Ovary (tissue), 10 donors: ENCODE results near the gene LARGE2. TPM values are rescaled to one million over a fixed set of nuclear protein-coding genes. Genes with fewer than 3 reads are reported as not detected.
A peak's percentile ranks its signal among the peaks of the same experiment; 100 is the strongest.

Experiments
- DNase-seq, 5 donors: peaks; one replicate each; pipeline ENCODE4 v3.0.0-alpha.2; 2019 to 2020
- H3K27ac ChIP-seq, 2 donors: fragments of 200-600 bp; one replicate each; pipeline versions ENCODE4 v1.5.1 to v1.8.0; 2019 to 2022
- H3K27me3 ChIP-seq: fragments of 200-600 bp; one replicate; pipeline ENCODE4 v1.8.0; 2022
- H3K36me3 ChIP-seq: fragments of 200-600 bp; sonication (generic); one replicate; pipeline ENCODE4 v1.5.1; 2019
- H3K4me1 ChIP-seq: one replicate; pipeline ENCODE4 v1.8.1; 2013; ENCODE audit warnings: mild to moderate bottlenecking, moderate library complexity; ENCODE audit not compliant: insufficient read depth
- H3K4me3 ChIP-seq: fragments of 200-600 bp; sonication (generic); one replicate; pipeline ENCODE4 v1.5.1; 2017
- H3K9me3 ChIP-seq, 2 donors: fragments of 200-600 bp in 1 of 2; sonication (generic) in 1 of 2; one replicate each; pipeline versions ENCODE4 v1.5.1 to v1.8.1; 2013 to 2019; ENCODE audit warnings: mild to moderate bottlenecking in 1 of 2, moderate library complexity in 1 of 2
- EP300 ChIP-seq: sonication (generic); formaldehyde crosslinking; IDR thresholded peaks from one replicate; pipeline ENCODE4 v1.6.1; 2017; ENCODE audit warnings: antibody characterized with exemption
- POLR2A ChIP-seq: fragments of 450-650 bp; IDR thresholded peaks from one replicate; pipeline ENCODE4 v1.6.1; 2017; ENCODE audit warnings: antibody characterized with exemption, mild to moderate bottlenecking, moderate library complexity
- WGBS, 3 donors: extraction: QIAGEN DNeasy Blood & Tissue Kit in 1 of 3; methylation state at CpG; one replicate each; pipeline versions ENCODE4 v1.1.5 to v1.1.7; 2013 to 2017; 5-methylcytosine and 5-hydroxymethylcytosine counted together
- intact Hi-C, 4 donors: fragments of 100-400 bp; cut with DNase I; formaldehyde crosslinking; loops; one replicate each; pipeline versions ENCODE4 v1.11.0 to v1.15.1; 2022 to 2023
- long read RNA-seq, 3 donors: library from polyadenylated mRNA in 2 of 3; unstranded in 2 of 3; transcript quantifications; one replicate each; pipeline ENCODE4 v2.0.0 and lab custom pipeline, GENCODE V29; 2021 to 2026
- polyA plus RNA-seq, 2 donors: library from polyadenylated mRNA; stranded (reverse); fragments of 200-250 nt in 1 of 2; fragments of 350-450 nt in 1 of 2; fragmentation: Illumina TruSeq in 1 of 2; extraction: RNeasy Lipid Tissue Mini Kit (QIAGEN cat#74804) in 1 of 2; gene quantifications; one replicate each; pipeline ENCODE4 v1.2.3, GENCODE V29; 2013 to 2014
- total RNA-seq, 7 donors: library from RNA; depleted of rRNA in 2 of 7; stranded (reverse); fragments of >200 nt in 2 of 7; fragmentation: NEBNext Ultra II Directional in 3 of 7; extraction: Animal tissue kit (Norgen Biotek cat#: 25700) in 3 of 7; gene quantifications; one replicate each; pipeline versions ENCODE4 v1.1.0 to v1.2.4, GENCODE V29; 2016 to 2023
- TF ChIP-seq, protein P1 (sequence below), 3 donors: fragments of 450-650 bp in 2 of 3; fragments of 200-600 bp in 1 of 3; IDR thresholded peaks; one replicate each; pipeline versions ENCODE4 v1.5.1 to v1.8.0; 2016 to 2022; ENCODE audit warnings: antibody characterized with exemption in 3 of 3, mild to moderate bottlenecking in 1 of 3
- donor health status: DM: no; HTN: no; CAD: no; lungs with moderate emphysema.
- donor health status: DM: no; HTN: no; CAD: no.
- donor health status: Bipolar disorder and iron deficiency.
- donor health status: DM: yes; HTN: yes; CAD: no.
- donor health status: DM: no; HTN: no; CAD: no.
- donor health status: DM: yes; HTN: yes; CAD: no.

The LARGE2 gene
- total RNA-seq (1 to 10 TPM; 1.4 to 8.0 (median 5.2) TPM), polyA plus RNA-seq (1 to 10 TPM in 1 of 2 donors, under 1 TPM in 1; 0.42 to 2.5 TPM)
- long read RNA-seq, donor 1, partial matches to known transcripts = 0 of 3 reads
- long read RNA-seq, donor 1, other reads (novel, unspliced or antisense) = 3 of 3 reads
- long read RNA-seq, donor 2, partial matches to known transcripts = 7 of 7 reads
- long read RNA-seq, donor 2, other reads (novel, unspliced or antisense) = 0 of 7 reads
- long read RNA-seq, donor 3, partial matches to known transcripts = 4 of 13 reads
- long read RNA-seq, donor 3, other reads (novel, unspliced or antisense) = 7 of 13 reads

DNA sequence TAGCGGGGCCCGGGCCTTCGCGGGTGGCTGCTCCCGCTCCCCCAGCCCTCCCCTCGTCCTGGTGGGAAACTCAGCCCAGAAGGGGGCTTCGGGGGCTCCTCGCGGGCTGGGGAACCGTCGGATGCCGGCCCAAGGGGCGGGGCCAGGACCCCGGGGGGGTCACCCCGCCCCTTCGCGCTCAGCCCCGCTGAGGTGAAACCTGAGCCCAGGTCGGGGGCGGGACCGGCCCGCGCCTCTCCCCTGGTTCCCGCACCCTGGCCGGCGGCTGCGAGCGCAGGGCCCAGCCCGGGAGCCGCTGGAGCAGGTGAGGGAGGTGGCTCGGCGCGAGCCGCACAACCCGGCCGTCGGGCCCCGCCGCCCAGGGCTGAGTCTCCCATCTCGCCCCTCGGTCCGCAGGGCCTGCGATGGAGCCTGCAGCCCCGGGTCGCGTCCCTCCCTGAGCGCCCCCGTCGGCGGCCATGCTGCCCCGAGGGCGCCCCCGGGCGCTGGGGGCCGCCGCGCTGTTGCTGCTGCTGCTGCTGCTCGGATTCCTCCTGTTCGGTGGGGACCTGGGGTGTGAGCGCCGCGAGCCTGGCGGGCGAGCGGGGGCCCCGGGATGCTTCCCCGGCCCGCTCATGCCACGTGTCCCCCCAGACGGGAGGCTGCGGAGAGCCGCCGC lies at the start of gene LARGE2:
Gene LARGE2, plus strand, starts transcription at position 232 of the 658 bp plus-strand sequence. Its CDS starts 227 bp downstream, at position 459.
- peak within 1 kb of the TSS; percentile 21 for H3K4me3 ChIP-seq
- WGBS, 3 donors = 0 to 1% (median 0%) methylated on average over 11 to 73 of the region's 73 CpGs
- TF ChIP-seq, protein P1, sequence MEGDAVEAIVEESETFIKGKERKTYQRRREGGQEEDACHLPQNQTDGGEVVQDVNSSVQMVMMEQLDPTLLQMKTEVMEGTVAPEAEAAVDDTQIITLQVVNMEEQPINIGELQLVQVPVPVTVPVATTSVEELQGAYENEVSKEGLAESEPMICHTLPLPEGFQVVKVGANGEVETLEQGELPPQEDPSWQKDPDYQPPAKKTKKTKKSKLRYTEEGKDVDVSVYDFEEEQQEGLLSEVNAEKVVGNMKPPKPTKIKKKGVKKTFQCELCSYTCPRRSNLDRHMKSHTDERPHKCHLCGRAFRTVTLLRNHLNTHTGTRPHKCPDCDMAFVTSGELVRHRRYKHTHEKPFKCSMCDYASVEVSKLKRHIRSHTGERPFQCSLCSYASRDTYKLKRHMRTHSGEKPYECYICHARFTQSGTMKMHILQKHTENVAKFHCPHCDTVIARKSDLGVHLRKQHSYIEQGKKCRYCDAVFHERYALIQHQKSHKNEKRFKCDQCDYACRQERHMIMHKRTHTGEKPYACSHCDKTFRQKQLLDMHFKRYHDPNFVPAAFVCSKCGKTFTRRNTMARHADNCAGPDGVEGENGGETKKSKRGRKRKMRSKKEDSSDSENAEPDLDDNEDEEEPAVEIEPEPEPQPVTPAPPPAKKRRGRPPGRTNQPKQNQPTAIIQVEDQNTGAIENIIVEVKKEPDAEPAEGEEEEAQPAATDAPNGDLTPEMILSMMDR (IDR thresholded peaks at IDR 0.05) = no peak
- no peak for TF ChIP-seq EP300
- TF ChIP-seq POLR2A = no peak
- intact Hi-C loops = no loop called here
- no peaks in the 10 kb centered on the region for H3K36me3 ChIP-seq
- no peaks in the 10 kb centered on the region for H3K4me1 ChIP-seq
- no peaks in the 10 kb centered on the region for H3K27me3 ChIP-seq
- peak in 3 of 5 donors; percentile 35 to 69 (median 46) for DNase-seq
- no peaks in the 10 kb centered on the region for H3K9me3 ChIP-seq
- peak within 1 kb of the TSS; percentile 50 to 84 for H3K27ac ChIP-seq

- TF ChIP-seq, protein P1 (IDR thresholded peaks at IDR 0.05) = no peak
- no peak for TF ChIP-seq EP300
- no peak for TF ChIP-seq POLR2A
- no peak overlapping the region for H3K27ac ChIP-seq
- no peaks in the 10 kb centered on the region for H3K4me1 ChIP-seq
- H3K9me3 ChIP-seq = no peaks in the 10 kb centered on the region
- WGBS, 3 donors = 59 to 64% (median 62%) methylated on average over 6 of the region's 6 CpGs
- no peaks in the 10 kb centered on the region for H3K27me3 ChIP-seq
- no peaks in the 10 kb centered on the region for H3K36me3 ChIP-seq
- peak in 1 of 5 donors; percentile 21 for DNase-seq
- H3K4me3 ChIP-seq = no peak overlapping the region
- intact Hi-C loops = no loop called here
These were observed 46.1 kb upstream of the LARGE2 start for GRCh38 chr11:45876401-45876800.

DNA sequence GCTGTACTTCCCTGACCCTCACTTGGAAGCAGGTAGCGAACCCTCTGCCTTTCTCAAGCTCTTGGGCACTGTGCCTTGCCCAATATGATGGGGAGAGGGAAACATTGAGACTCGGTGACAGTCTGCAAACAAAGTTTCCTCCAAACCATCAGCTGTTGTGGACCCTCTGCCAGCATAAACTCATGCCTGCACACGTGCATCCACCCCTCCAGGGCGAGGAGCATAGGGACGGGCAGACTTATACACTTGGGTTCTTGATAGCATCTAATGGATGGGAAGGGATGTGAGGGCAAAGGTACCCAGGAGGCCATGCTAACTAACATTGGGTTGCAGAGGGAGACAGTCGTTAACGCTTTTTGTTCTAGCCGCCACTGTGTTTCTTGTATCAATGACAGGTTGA lies 45.2 kb upstream of the LARGE2 start:
- no peaks in the 10 kb centered on the region for H3K36me3 ChIP-seq
- H3K4me3 ChIP-seq = no peak overlapping the region
- H3K9me3 ChIP-seq = no peaks in the 10 kb centered on the region
- TF ChIP-seq EP300 = no peak
- TF ChIP-seq, protein P1 (IDR thresholded peaks at IDR 0.05) = no peak
- intact Hi-C loops = no loop called here
- DNase-seq = no peak
- H3K27me3 ChIP-seq = no peaks in the 10 kb centered on the region
- 81 to 90% (median 87%) methylated on average over 8 of the region's 8 CpGs for WGBS, 3 donors
- no peak overlapping the region for H3K27ac ChIP-seq
- no peaks in the 10 kb centered on the region for H3K4me1 ChIP-seq

DNA sequence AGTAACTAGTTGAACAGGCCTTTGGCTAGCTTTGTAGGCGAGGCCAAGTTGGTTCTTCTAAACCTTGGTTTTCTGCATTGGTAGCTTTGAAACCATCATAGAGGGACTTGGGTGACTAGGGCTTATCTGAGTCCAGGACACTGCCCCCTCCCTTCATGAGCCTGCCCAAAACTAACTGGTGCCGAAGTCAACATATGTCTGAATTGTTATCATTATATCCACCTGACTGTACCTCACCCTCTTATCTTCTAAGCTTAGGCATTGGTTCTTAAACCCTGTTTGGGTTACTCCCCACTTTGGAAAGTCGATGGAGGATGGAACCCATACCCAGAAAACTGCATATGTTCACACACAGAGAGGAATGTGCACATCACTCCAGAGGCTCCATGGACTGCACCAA lies 44.6 kb upstream of the LARGE2 start:
- H3K27me3 ChIP-seq = no peaks in the 10 kb centered on the region
- H3K27ac ChIP-seq = no peak overlapping the region
- 83 to 89% (median 89%) methylated on average over 3 of the region's 3 CpGs for WGBS, 3 donors
- H3K4me3 ChIP-seq = no peak overlapping the region
- intact Hi-C loops = no loop called here
- no peaks in the 10 kb centered on the region for H3K36me3 ChIP-seq
- no peaks in the 10 kb centered on the region for H3K4me1 ChIP-seq
- no peak for DNase-seq
- TF ChIP-seq EP300 = no peak
- no peaks in the 10 kb centered on the region for H3K9me3 ChIP-seq
